OCI-LY1 (cell line): ENCODE data around the gene GLMP.

ENCODE experiments used
- H2AFZ ChIP-seq: fragments of 200-600 bp; sonication (generic), shearing (Covaris generic); 2 replicates; pipeline ENCODE4 v1.6.0; 2014; ENCODE audit warnings: antibody characterized with exemption, mild to moderate bottlenecking, low read length
- H3F3A ChIP-seq: fragments of 200-600 bp; sonication (generic), shearing (Covaris generic); 2 replicates; pipeline ENCODE4 v1.6.0; 2014; ENCODE audit warnings: mild to moderate bottlenecking, antibody characterized with exemption, low read length, moderate library complexity; ENCODE audit not compliant: insufficient read depth
- H3K27ac ChIP-seq: fragments of 200-600 bp; sonication (generic); 2 replicates; pipeline ENCODE4 v1.5.1; 2014; ENCODE audit warnings: low read length, mixed run types, mild to moderate bottlenecking, low read depth; ENCODE audit not compliant: poor library complexity, severe bottlenecking
- H3K27me3 ChIP-seq: fragments of 200-600 bp; sonication (generic); 2 replicates; pipeline ENCODE4 v1.6.0; 2014; ENCODE audit warnings: antibody characterized with exemption, mild to moderate bottlenecking, low read length, moderate library complexity; ENCODE audit not compliant: insufficient read depth
- H3K36me3 ChIP-seq: fragments of 200-600 bp; sonication (generic); 2 replicates; pipeline ENCODE4 v1.6.1; 2014; ENCODE audit warnings: mild to moderate bottlenecking, antibody characterized with exemption, low read length, moderate library complexity, mixed read lengths; ENCODE audit not compliant: insufficient read depth
- H3K4me1 ChIP-seq: fragments of 200-600 bp; sonication (generic); 2 replicates; pipeline ENCODE4 v1.5.1; 2014; ENCODE audit warnings: mild to moderate bottlenecking, low read length, moderate library complexity; ENCODE audit not compliant: insufficient read depth, severe bottlenecking
- H3K4me2 ChIP-seq: fragments of 200-600 bp; sonication (generic), shearing (Covaris generic); 2 replicates; pipeline ENCODE4 v1.6.1; 2014; ENCODE audit warnings: low read length
- H3K4me3 ChIP-seq: fragments of 200-600 bp; sonication (generic); 2 replicates; pipeline ENCODE4 v1.5.1; 2014; ENCODE audit warnings: low read length, low read depth, mild to moderate bottlenecking, mixed read lengths; ENCODE audit not compliant: poor library complexity, severe bottlenecking
- H3K79me2 ChIP-seq: fragments of 200-600 bp; shearing (Covaris generic); 2 replicates; pipeline ENCODE4 v1.6.1; 2016; ENCODE audit warnings: mixed run types, low read length, mixed read lengths; ENCODE audit not compliant: insufficient read depth
- H3K9ac ChIP-seq: fragments of 200-600 bp; sonication (generic), shearing (Covaris generic); 2 replicates; pipeline ENCODE4 v1.6.1; 2014; ENCODE audit warnings: mild to moderate bottlenecking, low read length, mixed read lengths
- H3K9me2 ChIP-seq: fragments of 200-600 bp; sonication (generic), shearing (Covaris generic); 2 replicates; pipeline ENCODE4 v1.6.1; 2014; ENCODE audit warnings: low read depth, mild to moderate bottlenecking, low read length, mixed read lengths
- H3K9me3 ChIP-seq: fragments of 200-600 bp; shearing (Covaris generic); 2 replicates; pipeline ENCODE4 v1.6.1; 2014; ENCODE audit warnings: low read length, mixed read lengths
- H4K20me1 ChIP-seq: fragments of 200-600 bp; sonication (generic), shearing (Covaris generic); 2 replicates; pipeline ENCODE4 v1.6.0; 2016; ENCODE audit warnings: mild to moderate bottlenecking, low read length; ENCODE audit not compliant: insufficient read depth
- EZH2 ChIP-seq: fragments of 200-600 bp; sonication (generic), shearing (Covaris generic); IDR thresholded peaks from 2 replicates; pipeline ENCODE4 v1.8.0; 2017; ENCODE audit warnings: borderline replicate concordance, mixed run types, mild to moderate bottlenecking, antibody characterized with exemption, low read length, moderate library complexity, mixed read lengths
- TF ChIP-seq, protein P1 (sequence below): fragments of 200-600 bp; sonication (generic), shearing (Covaris generic); IDR thresholded peaks from 2 replicates; pipeline ENCODE4 v1.5.1; 2017; ENCODE audit warnings: mild to moderate bottlenecking, antibody characterized with exemption, low read length, moderate library complexity, mixed read lengths

The GLMP gene

DNA sequence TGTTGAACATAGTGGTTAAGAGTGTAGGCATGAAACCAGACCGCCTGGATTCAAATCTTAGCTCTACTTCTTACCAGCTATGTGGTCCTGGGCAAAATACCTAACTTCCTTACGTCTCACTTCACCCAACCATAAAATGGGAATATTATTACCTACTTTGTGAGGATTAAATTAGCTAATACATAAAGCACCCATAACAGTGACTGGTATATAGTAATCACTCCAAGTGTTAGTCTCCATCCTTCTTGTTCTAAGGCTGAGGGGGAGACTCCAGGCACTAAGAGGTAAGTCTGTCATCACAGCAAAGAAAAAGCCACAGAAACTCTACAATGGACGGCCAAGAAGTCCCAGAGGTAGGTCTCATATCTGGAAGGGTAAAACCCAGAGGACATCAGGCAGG is 15.6 kb downstream of the GLMP start:
- no peak for TF ChIP-seq EZH2
- TF ChIP-seq, protein P1, sequence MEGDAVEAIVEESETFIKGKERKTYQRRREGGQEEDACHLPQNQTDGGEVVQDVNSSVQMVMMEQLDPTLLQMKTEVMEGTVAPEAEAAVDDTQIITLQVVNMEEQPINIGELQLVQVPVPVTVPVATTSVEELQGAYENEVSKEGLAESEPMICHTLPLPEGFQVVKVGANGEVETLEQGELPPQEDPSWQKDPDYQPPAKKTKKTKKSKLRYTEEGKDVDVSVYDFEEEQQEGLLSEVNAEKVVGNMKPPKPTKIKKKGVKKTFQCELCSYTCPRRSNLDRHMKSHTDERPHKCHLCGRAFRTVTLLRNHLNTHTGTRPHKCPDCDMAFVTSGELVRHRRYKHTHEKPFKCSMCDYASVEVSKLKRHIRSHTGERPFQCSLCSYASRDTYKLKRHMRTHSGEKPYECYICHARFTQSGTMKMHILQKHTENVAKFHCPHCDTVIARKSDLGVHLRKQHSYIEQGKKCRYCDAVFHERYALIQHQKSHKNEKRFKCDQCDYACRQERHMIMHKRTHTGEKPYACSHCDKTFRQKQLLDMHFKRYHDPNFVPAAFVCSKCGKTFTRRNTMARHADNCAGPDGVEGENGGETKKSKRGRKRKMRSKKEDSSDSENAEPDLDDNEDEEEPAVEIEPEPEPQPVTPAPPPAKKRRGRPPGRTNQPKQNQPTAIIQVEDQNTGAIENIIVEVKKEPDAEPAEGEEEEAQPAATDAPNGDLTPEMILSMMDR = no peak
- Histone ChIP-seq H3K4me1 (peaks cover 29% of the 10 kb centered on the region), H3K4me3 (no peak overlapping the region), H3K9me2 (no peaks in the 10 kb centered on the region), H3K79me2 (peaks cover 37% of the 10 kb centered on the region), H4K20me1 (no peaks in the 10 kb centered on the region), H3K4me2 (no peak overlapping the region), H3K27ac (no peak overlapping the region), H2AFZ (no peak overlapping the region), H3K9me3 (no peaks in the 10 kb centered on the region), H3K9ac (no peak overlapping the region), H3K36me3 (peaks cover 56% of the 10 kb centered on the region), H3K27me3 (no peaks in the 10 kb centered on the region), H3F3A (no peaks in the 10 kb centered on the region)

DNA sequence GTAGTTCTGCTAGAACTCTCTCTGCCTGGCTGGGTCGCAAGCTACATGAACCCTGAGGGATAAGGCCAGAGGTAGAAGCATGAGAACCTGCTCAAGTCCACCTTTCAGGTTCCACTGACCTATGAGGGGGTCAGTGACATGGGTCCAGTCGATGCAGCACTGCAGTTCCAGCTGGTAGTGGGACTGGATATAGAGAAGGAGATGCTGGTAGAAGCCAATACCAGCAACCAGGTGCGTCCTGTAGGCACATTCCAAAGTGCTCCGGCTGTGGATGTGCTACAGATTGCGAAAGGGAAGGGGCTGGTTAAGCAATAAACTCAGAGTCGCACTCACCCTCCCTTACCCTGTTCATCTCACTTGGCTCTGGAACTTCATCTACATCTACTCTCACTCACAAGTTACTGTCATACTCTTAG is 18.5 kb downstream of the GLMP start:
- Histone ChIP-seq H2AFZ (no peak overlapping the region), H3F3A (no peaks in the 10 kb centered on the region), H3K9me2 (no peaks in the 10 kb centered on the region), H3K27ac (no peak overlapping the region), H3K9me3 (no peaks in the 10 kb centered on the region), H3K4me2 (no peak overlapping the region), H3K9ac (no peak overlapping the region), H3K4me3 (no peak overlapping the region), H3K4me1 (peaks cover 17% of the 10 kb centered on the region), H3K79me2 (peaks cover 28% of the 10 kb centered on the region), H3K36me3 (peaks cover 84% of the 10 kb centered on the region), H3K27me3 (no peaks in the 10 kb centered on the region), H4K20me1 (no peaks in the 10 kb centered on the region)
- no peak for TF ChIP-seq EZH2
- TF ChIP-seq, protein P1 = no peak

DNA sequence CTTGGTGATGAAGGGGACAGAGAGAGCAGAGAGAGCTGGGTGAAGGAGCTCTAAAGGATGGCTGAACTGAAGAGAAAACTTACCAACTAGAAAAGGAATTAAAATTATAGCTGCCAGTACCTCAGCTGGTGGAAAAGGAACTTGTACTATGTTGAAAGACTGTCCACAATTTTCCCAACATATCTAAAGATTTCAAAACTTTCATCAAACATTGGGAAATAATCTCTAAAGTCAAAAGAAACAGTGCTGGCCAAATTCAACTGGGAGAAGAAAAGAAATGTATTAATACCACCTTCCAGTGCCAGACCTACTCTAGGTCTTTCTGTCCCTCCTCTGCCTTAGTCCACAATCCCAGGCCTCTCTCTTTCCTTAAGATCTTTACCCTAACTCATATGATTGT is 18.9 kb downstream of the GLMP start:
- peaks cover 88% of the 10 kb centered on the region for H3K36me3 ChIP-seq
- H3K9me2 ChIP-seq = no peaks in the 10 kb centered on the region
- no peaks in the 10 kb centered on the region for H3F3A ChIP-seq
- TF ChIP-seq, protein P1 = no peak
- TF ChIP-seq EZH2 = no peak
- no peak overlapping the region for H3K4me3 ChIP-seq
- H3K27me3 ChIP-seq = no peaks in the 10 kb centered on the region
- H3K79me2 ChIP-seq = peaks cover 24% of the 10 kb centered on the region
- no peak overlapping the region for H3K4me2 ChIP-seq
- H4K20me1 ChIP-seq = no peaks in the 10 kb centered on the region
- H2AFZ ChIP-seq = no peak overlapping the region
- no peak overlapping the region for H3K27ac ChIP-seq
- peaks cover 13% of the 10 kb centered on the region for H3K4me1 ChIP-seq
- no peak overlapping the region for H3K9ac ChIP-seq
- no peaks in the 10 kb centered on the region for H3K9me3 ChIP-seq
